ENCODE data around the gene THSD4.

Gene THSD4

GRCh38 chr15:71802770-71803169 is 687.5 kb downstream of the THSD4 start:
- Histone ChIP-seq H3K36me3 (ENCODE audit: control insufficient read depth in 5 of 5, insufficient read depth in 5 of 5, low read length in 5 of 5) (no peaks in the 10 kb centered on the region), H3K9ac (ENCODE audit: low read length in 5 of 5) (no peak overlapping the region)

DNA sequence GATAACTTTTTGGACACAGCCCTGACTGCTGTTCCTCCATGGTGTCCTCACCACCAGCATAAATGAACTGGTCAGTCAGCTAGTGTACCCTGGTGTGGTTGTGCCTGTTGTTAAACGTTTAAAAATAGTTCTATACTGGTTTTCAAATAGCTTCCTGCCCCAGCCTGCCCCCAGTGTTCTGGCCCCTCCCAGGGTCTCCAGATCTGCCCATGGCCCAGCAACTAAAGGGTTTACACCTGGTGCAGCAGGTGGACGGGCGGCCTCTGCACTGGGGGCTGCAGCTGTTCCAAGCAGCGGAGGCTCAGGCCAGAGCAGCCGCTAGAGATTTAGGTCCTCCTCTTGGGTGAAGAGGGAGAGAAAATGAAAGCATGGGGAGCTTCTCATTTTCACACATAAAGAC is 689.0 kb downstream of the THSD4 start:
- Histone ChIP-seq H3K9ac (ENCODE audit: low read length in 5 of 5) (no peak overlapping the region), H3K27ac (ENCODE audit: low read depth, low read length) (no peak overlapping the region), H3K27me3 (ENCODE audit: control insufficient read depth in 5 of 5, insufficient read depth in 4 of 5, low read length in 5 of 5) (peaks cover 11 to 21% (median 14%) of the 10 kb centered on the region in 5 donors), H3K9me3 (ENCODE audit: control insufficient read depth in 5 of 5, low read length in 5 of 5) (no peaks in the 10 kb centered on the region), H3K4me1 (ENCODE audit: control insufficient read depth in 5 of 5, insufficient read depth in 5 of 5, low read length in 5 of 5) (no peaks in the 10 kb centered on the region), H3K36me3 (ENCODE audit: control insufficient read depth in 5 of 5, insufficient read depth in 5 of 5, low read length in 5 of 5) (no peaks in the 10 kb centered on the region), H3K4me3 (ENCODE audit: low read depth in 1 of 5, low read length in 5 of 5) (no peak overlapping the region)

More at GRCh38 chr15:71802770-71803169, 687.5 kb downstream of the THSD4 start:
- no peaks in the 10 kb centered on the region for H3K9me3 ChIP-seq (ENCODE audit: control insufficient read depth in 5 of 5, low read length in 5 of 5)
- no peak overlapping the region for H3K4me3 ChIP-seq (ENCODE audit: low read depth in 1 of 5, low read length in 5 of 5)
- no peak overlapping the region for H3K27ac ChIP-seq (ENCODE audit: low read depth, low read length)
- H3K27me3 ChIP-seq (ENCODE audit: control insufficient read depth in 5 of 5, insufficient read depth in 4 of 5, low read length in 5 of 5), result peaks cover 0 to 13% (median 10%) of the 10 kb centered on the region in 5 donors
- H3K4me1 ChIP-seq (ENCODE audit: control insufficient read depth in 5 of 5, insufficient read depth in 5 of 5, low read length in 5 of 5), result no peaks in the 10 kb centered on the region

DNA sequence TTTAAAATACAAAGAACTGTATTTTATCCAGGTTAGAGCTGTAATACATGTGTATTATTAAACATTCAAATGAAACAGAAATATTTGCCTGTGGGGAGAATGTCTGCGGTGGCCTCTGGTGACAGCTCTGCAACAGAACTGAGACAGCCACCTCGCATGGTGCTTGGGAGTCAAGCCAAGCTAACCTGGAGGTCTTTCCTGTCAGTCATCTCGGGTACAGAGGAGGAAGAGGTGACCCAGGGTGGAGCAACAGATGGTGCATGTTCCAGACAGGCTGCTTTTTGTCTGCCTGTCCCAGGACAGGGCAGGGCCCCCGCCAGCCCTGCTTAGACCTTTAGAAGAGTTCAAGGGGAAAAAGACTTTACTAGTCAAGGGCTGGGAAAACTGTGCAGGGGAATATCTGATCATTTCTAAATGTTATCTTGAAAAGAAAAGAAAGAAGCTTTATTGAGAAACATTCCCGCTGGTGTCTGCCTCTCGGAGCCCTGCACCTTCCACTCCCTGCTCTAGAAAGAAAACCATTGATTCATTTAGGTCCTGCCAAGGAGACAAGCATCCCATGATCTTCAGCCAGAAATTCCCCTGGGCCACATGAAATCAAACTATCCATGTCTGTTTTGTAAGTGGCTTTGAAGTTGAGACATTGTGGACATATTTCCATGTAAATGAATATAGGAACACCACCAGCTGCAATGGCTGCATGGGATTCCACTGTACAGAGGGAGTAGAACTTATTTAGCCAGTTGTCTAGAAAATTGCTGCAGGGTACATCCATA is 689.6 kb downstream of the THSD4 start:
- Histone ChIP-seq H3K27ac (ENCODE audit: low read depth, low read length) (no peak overlapping the region), H3K27me3 (ENCODE audit: control insufficient read depth in 5 of 5, insufficient read depth in 4 of 5, low read length in 5 of 5) (peaks cover 11 to 26% (median 18%) of the 10 kb centered on the region in 5 donors), H3K4me3 (ENCODE audit: low read depth in 1 of 5, low read length in 5 of 5) (no peak overlapping the region), H3K4me1 (ENCODE audit: control insufficient read depth in 5 of 5, insufficient read depth in 5 of 5, low read length in 5 of 5) (no peaks in the 10 kb centered on the region), H3K9me3 (ENCODE audit: control insufficient read depth in 5 of 5, low read length in 5 of 5) (no peaks in the 10 kb centered on the region), H3K9ac (ENCODE audit: low read length in 5 of 5) (no peak overlapping the region), H3K36me3 (ENCODE audit: control insufficient read depth in 5 of 5, insufficient read depth in 5 of 5, low read length in 5 of 5) (no peaks in the 10 kb centered on the region)

DNA sequence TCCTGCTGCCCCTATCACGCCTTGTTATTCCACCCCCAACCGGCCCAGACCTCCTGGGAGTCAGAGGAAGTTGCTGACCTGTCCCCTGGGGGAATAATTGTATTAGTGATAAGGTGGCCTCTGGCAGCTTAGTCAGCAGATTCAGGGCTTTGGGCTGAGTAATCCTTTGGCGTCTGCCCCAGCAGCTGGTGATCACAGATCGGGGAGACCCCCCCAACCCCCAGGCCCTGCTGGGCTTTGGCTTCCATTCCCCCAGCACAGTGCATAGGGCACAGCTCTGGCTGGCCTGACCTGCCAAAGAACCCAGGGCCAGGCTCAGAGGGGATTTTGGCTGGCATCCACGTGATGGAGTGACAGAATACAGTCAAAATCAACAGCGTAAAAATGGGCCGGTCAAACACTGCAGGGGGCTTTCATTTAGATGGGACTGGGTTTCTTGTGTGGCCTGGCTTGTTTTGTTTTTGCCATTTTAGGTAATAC is 691.2 kb downstream of the THSD4 start:
- H3K4me1 ChIP-seq (ENCODE audit: control insufficient read depth in 5 of 5, insufficient read depth in 5 of 5, low read length in 5 of 5), result no peaks in the 10 kb centered on the region
- no peak overlapping the region for H3K27ac ChIP-seq (ENCODE audit: low read depth, low read length)
- no peak overlapping the region for H3K9ac ChIP-seq (ENCODE audit: low read length in 5 of 5)
- H3K27me3 ChIP-seq (ENCODE audit: control insufficient read depth in 5 of 5, insufficient read depth in 4 of 5, low read length in 5 of 5), result peaks cover 16 to 28% (median 18%) of the 10 kb centered on the region in 5 donors
- H3K4me3 ChIP-seq (ENCODE audit: low read depth in 1 of 5, low read length in 5 of 5), result no peak overlapping the region
- H3K9me3 ChIP-seq (ENCODE audit: control insufficient read depth in 5 of 5, low read length in 5 of 5), result no peaks in the 10 kb centered on the region
- no peaks in the 10 kb centered on the region for H3K36me3 ChIP-seq (ENCODE audit: control insufficient read depth in 5 of 5, insufficient read depth in 5 of 5, low read length in 5 of 5)

- Histone ChIP-seq H3K27ac (ENCODE audit: low read depth, low read length) (no peak overlapping the region), H3K4me1 (ENCODE audit: control insufficient read depth in 5 of 5, insufficient read depth in 5 of 5, low read length in 5 of 5) (no peaks in the 10 kb centered on the region), H3K27me3 (ENCODE audit: control insufficient read depth in 5 of 5, insufficient read depth in 4 of 5, low read length in 5 of 5) (peaks cover 16 to 28% (median 18%) of the 10 kb centered on the region in 5 donors)
These were observed 691.9 kb downstream of the THSD4 start for GRCh38 chr15:71807125-71807629.

DNA sequence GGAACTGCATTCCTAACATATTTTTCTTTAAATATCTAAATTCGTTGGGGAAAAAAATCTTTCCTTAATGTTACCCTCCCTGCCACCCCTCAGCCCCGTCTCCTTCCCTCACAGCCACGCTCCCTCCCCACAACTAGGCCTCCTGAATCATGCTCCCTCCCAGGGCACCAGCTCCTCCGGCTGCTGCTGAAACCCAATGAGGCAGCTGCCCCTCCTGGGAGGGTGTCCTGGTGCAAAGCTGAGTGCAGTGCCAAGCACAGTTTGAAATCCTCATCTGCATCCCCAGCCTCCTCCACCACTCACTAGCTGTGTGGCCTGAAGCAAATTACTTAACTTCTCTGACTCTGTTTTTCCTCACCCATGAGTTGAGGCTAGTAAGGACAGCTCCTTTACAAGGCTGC is 692.4 kb downstream of the THSD4 start:
- H3K4me1 ChIP-seq (ENCODE audit: control insufficient read depth in 5 of 5, insufficient read depth in 5 of 5, low read length in 5 of 5), result no peaks in the 10 kb centered on the region
- H3K9ac ChIP-seq (ENCODE audit: low read length in 5 of 5), result no peak overlapping the region
- no peaks in the 10 kb centered on the region for H3K36me3 ChIP-seq (ENCODE audit: control insufficient read depth in 5 of 5, insufficient read depth in 5 of 5, low read length in 5 of 5)
- no peaks in the 10 kb centered on the region for H3K9me3 ChIP-seq (ENCODE audit: control insufficient read depth in 5 of 5, low read length in 5 of 5)
- no peak overlapping the region for H3K4me3 ChIP-seq (ENCODE audit: low read depth in 1 of 5, low read length in 5 of 5)
- H3K27me3 ChIP-seq (ENCODE audit: control insufficient read depth in 5 of 5, insufficient read depth in 4 of 5, low read length in 5 of 5), result peaks cover 14 to 24% (median 18%) of the 10 kb centered on the region in 5 donors
- no peak overlapping the region for H3K27ac ChIP-seq (ENCODE audit: low read depth, low read length)

More at GRCh38 chr15:71807125-71807629, 691.9 kb downstream of the THSD4 start:
- Histone ChIP-seq H3K9me3 (ENCODE audit: control insufficient read depth in 5 of 5, low read length in 5 of 5) (no peaks in the 10 kb centered on the region), H3K9ac (ENCODE audit: low read length in 5 of 5) (no peak overlapping the region), H3K36me3 (ENCODE audit: control insufficient read depth in 5 of 5, insufficient read depth in 5 of 5, low read length in 5 of 5) (no peaks in the 10 kb centered on the region), H3K4me3 (ENCODE audit: low read depth in 1 of 5, low read length in 5 of 5) (no peak overlapping the region)

GRCh38 chr15:71808311-71809020 is 693.2 kb downstream of the THSD4 start:
- no peaks in the 10 kb centered on the region for H3K4me1 ChIP-seq (ENCODE audit: control insufficient read depth in 5 of 5, insufficient read depth in 5 of 5, low read length in 5 of 5)
- no peaks in the 10 kb centered on the region for H3K36me3 ChIP-seq (ENCODE audit: control insufficient read depth in 5 of 5, insufficient read depth in 5 of 5, low read length in 5 of 5)
- no peak overlapping the region for H3K9ac ChIP-seq (ENCODE audit: low read length in 5 of 5)

GRCh38 chr15:71809346-71809745 is 694.1 kb downstream of the THSD4 start:
- no peaks in the 10 kb centered on the region for H3K9me3 ChIP-seq (ENCODE audit: control insufficient read depth in 5 of 5, low read length in 5 of 5)
- H3K36me3 ChIP-seq (ENCODE audit: control insufficient read depth in 5 of 5, insufficient read depth in 5 of 5, low read length in 5 of 5), result no peaks in the 10 kb centered on the region
- H3K27ac ChIP-seq (ENCODE audit: low read depth, low read length), result no peak overlapping the region
- no peak overlapping the region for H3K9ac ChIP-seq (ENCODE audit: low read length in 5 of 5)
- no peak overlapping the region for H3K4me3 ChIP-seq (ENCODE audit: low read depth in 1 of 5, low read length in 5 of 5)
- peaks cover 13 to 24% (median 18%) of the 10 kb centered on the region in 5 donors for H3K27me3 ChIP-seq (ENCODE audit: control insufficient read depth in 5 of 5, insufficient read depth in 4 of 5, low read length in 5 of 5)
- H3K4me1 ChIP-seq (ENCODE audit: control insufficient read depth in 5 of 5, insufficient read depth in 5 of 5, low read length in 5 of 5), result no peaks in the 10 kb centered on the region

More at GRCh38 chr15:71808311-71809020, 693.2 kb downstream of the THSD4 start:
- no peak overlapping the region for H3K4me3 ChIP-seq (ENCODE audit: low read depth in 1 of 5, low read length in 5 of 5)
- H3K27me3 ChIP-seq (ENCODE audit: control insufficient read depth in 5 of 5, insufficient read depth in 4 of 5, low read length in 5 of 5), result peaks cover 13 to 24% (median 18%) of the 10 kb centered on the region in 5 donors
- no peak overlapping the region for H3K27ac ChIP-seq (ENCODE audit: low read depth, low read length)
- no peaks in the 10 kb centered on the region for H3K9me3 ChIP-seq (ENCODE audit: control insufficient read depth in 5 of 5, low read length in 5 of 5)

DNA sequence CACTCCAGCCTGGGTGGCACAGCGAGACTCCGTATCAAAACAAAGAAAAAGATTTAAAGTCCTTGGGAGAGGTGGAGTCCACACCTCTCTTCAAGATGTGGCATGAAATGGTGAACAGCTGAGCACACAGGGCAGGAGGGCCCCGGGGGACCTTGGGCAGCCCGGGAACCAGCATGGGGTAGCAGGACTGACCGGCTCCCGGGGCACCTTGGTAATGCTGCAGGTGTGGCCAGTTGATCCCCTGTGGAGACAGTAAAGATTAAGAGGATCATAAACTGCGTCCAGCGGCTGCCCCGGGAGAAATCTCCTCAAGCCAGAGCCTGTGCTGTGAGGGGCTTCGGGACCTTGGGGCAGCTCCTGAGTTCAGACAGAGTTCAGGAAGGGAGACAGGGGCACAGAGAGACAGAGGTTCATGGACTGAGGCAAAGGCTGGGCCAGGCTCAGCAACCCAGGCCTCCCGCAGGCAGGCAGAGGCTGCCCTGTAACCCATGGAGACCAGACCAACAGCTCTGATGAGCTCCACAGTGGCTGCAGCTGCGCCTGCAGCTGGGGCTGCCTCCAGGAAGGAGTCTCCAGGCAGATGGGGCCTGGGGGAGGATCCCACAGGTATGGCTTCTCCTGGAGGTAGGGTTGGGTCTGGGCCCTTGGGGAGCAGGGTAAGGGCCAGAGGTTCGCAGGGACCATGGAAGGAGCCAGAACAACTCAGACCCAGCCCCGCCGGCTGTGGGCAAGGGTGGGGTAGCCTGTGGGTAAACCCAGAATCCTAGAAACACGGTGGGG is 695.2 kb downstream of the THSD4 start, which contains the start of gene NR2E3:
Gene NR2E3, plus strand, starts transcription at position 299 of the 780 bp plus-strand sequence. Its CDS starts 190 bp downstream, at position 489.
- Histone ChIP-seq H3K4me1 (ENCODE audit: control insufficient read depth in 5 of 5, insufficient read depth in 5 of 5, low read length in 5 of 5) (no peaks in the 10 kb centered on the region), H3K36me3 (ENCODE audit: control insufficient read depth in 5 of 5, insufficient read depth in 5 of 5, low read length in 5 of 5) (no peaks in the 10 kb centered on the region), H3K27me3 (ENCODE audit: control insufficient read depth in 5 of 5, insufficient read depth in 4 of 5, low read length in 5 of 5) (peaks cover 13 to 24% (median 18%) of the 10 kb centered on the region in 5 donors), H3K9ac (ENCODE audit: low read length in 5 of 5) (no peak within 1 kb of the TSS), H3K27ac (ENCODE audit: low read depth, low read length) (no peak within 1 kb of the TSS), H3K9me3 (ENCODE audit: control insufficient read depth in 5 of 5, low read length in 5 of 5) (no peaks in the 10 kb centered on the region), H3K4me3 (ENCODE audit: low read depth in 1 of 5, low read length in 5 of 5) (no peak within 1 kb of the TSS)
